Natural killer cell treated with Interleukin-12 subunit alpha and Interleukin-12 subunit beta and Interleukin-15 and Interleukin-18, amount 100 ng/mL, for 72 hours (primary cell): ENCODE results near the gene MYB. TPM values are rescaled to one million over a fixed set of nuclear protein-coding genes. Genes with fewer than 3 reads are reported as not detected.
"Not testable (repeated sequence)": the region's sequence is repeated elsewhere in the genome, so short reads cannot be mapped to it uniquely, and the experiment has no call there.

Source experiments
- ATAC-seq, 2 donors: fragments of 150-1000 bp; cut with Tn5 transposase in 1 of 2; sonication (Bioruptor Pico), chemical (Tn5 transposase) in 1 of 2; 2 replicates each; pipeline ENCODE4 v1.10.0; 2021
- DNase-seq: peaks from one replicate; pipeline ENCODE4 v3.0.0; 2022; ENCODE audit warnings: low spot score
- H3K27ac Mint-ChIP-seq, 2 donors: 1 replicate in 1 of 2; 2 replicates in 1 of 2; pipeline ENCODE4 v1.8.0; 2022; ENCODE audit warnings: mixed read lengths in 2 of 2, mild to moderate bottlenecking in 1 of 2, moderate library complexity in 1 of 2
- H3K27me3 Mint-ChIP-seq, 2 donors: 1 replicate in 1 of 2; 2 replicates in 1 of 2; pipeline ENCODE4 v1.8.0; 2022; ENCODE audit warnings: mixed read lengths in 2 of 2
- H3K36me3 Mint-ChIP-seq: one replicate; pipeline ENCODE4 v1.8.0; 2022; ENCODE audit warnings: mixed read lengths
- H3K4me1 Mint-ChIP-seq, 2 donors: 1 replicate in 1 of 2; 2 replicates in 1 of 2; pipeline ENCODE4 v1.8.0; 2022; ENCODE audit warnings: low read depth in 2 of 2, mixed read lengths in 2 of 2, mild to moderate bottlenecking in 1 of 2
- H3K4me3 Mint-ChIP-seq: one replicate; pipeline ENCODE4 v1.8.0; 2022; ENCODE audit warnings: mixed read lengths
- H3K9me3 Mint-ChIP-seq: 2 replicates; pipeline ENCODE4 v1.8.0; 2022; ENCODE audit warnings: mixed read lengths
- total RNA-seq, 2 donors: library from RNA; stranded (reverse); gene quantifications; one replicate each; pipeline ENCODE4 v1.2.3, GENCODE V29; 2022

MYB gene
- total RNA-seq: 100 to 1,000 TPM in 1 of 2 donors, 10 to 100 TPM in 1; 66.1 to 145 TPM

GRCh38 chr6:135180542-135181332 lies at the start of gene MYB:
TSS of gene MYB (plus strand) at chr6:135181308. CDS start at chr6:135181514, 206 bp downstream.
- Mint-ChIP-seq H3K9me3 (no peaks in the 10 kb centered on the region), H3K4me1 (peaks cover 31 to 41% of the 10 kb centered on the region in 2 donors)

GRCh38 chr6:135132776-135133175 lies 48.3 kb upstream of the MYB start:
- Mint-ChIP-seq H3K9me3 (no peaks in the 10 kb centered on the region), H3K36me3 (no peaks in the 10 kb centered on the region), H3K4me1 (peaks cover 59 to 69% of the 10 kb centered on the region in 2 donors), H3K4me3 (no peak overlapping the region), H3K27ac (peak overlapping the region; percentile 9 to 83), H3K27me3 (no peaks in the 10 kb centered on the region)
- ATAC-seq (no peak), DNase-seq (no peak)

More at GRCh38 chr6:135180542-135181332, at the start of gene MYB:
- DNase-seq (peak; percentile 85), ATAC-seq (peak; percentile 72 to 81)
- H3K36me3 Mint-ChIP-seq: peaks cover 13% of the 10 kb centered on the region
- H3K27me3 Mint-ChIP-seq: peaks cover 0 to 3% of the 10 kb centered on the region in 2 donors
- peak within 1 kb of the TSS; percentile 94 for H3K4me3 Mint-ChIP-seq
- H3K27ac Mint-ChIP-seq: peak within 1 kb of the TSS; percentile 91 to 98

GRCh38 chr6:135135835-135136234 lies 45.3 kb upstream of the MYB start:
- Mint-ChIP-seq H3K36me3 (no peaks in the 10 kb centered on the region), H3K27ac (peak overlapping the region; percentile 85 to 94), H3K27me3 (no peaks in the 10 kb centered on the region), H3K4me3 (peak overlapping the region; percentile 65), H3K9me3 (no peaks in the 10 kb centered on the region), H3K4me1 (peaks cover 36 to 50% of the 10 kb centered on the region in 2 donors)
- ATAC-seq (peak; percentile 57 to 66), DNase-seq (no peak)

GRCh38 chr6:135137826-135138225 lies 43.3 kb upstream of the MYB start:
- Mint-ChIP-seq H3K36me3 (no peaks in the 10 kb centered on the region), H3K9me3 (no peaks in the 10 kb centered on the region), H3K27me3 (peaks cover 0 to 3% of the 10 kb centered on the region in 2 donors), H3K27ac (peak overlapping the region in 1 of 2 donors; percentile 66), H3K4me3 (peak overlapping the region; percentile 33), H3K4me1 (peaks cover 32 to 49% of the 10 kb centered on the region in 2 donors)
- ATAC-seq (no peak), DNase-seq (no peak)

GRCh38 chr6:135141182-135141581 lies 39.9 kb upstream of the MYB start:
- no peak overlapping the region for H3K4me3 Mint-ChIP-seq
- DNase-seq (no peak), ATAC-seq (no peak)
- peaks cover 0 to 3% of the 10 kb centered on the region in 2 donors for H3K27me3 Mint-ChIP-seq
- peak overlapping the region in 1 of 2 donors; percentile 59 for H3K27ac Mint-ChIP-seq
- H3K9me3 Mint-ChIP-seq: no peaks in the 10 kb centered on the region
- no peaks in the 10 kb centered on the region for H3K36me3 Mint-ChIP-seq
- H3K4me1 Mint-ChIP-seq: peaks cover 38 to 55% of the 10 kb centered on the region in 2 donors

- Mint-ChIP-seq H3K27ac (peak overlapping the region in 1 of 2 donors; percentile 12), H3K27me3 (peaks cover 0 to 3% of the 10 kb centered on the region in 2 donors), H3K4me1 (peaks cover 41 to 56% of the 10 kb centered on the region in 2 donors)
These were observed 39.4 kb upstream of the MYB start for GRCh38 chr6:135141728-135142127.

GRCh38 chr6:135142232-135142631 lies 38.9 kb upstream of the MYB start:
- H3K4me3 Mint-ChIP-seq, H3K9me3 Mint-ChIP-seq, H3K27me3 Mint-ChIP-seq, ATAC-seq, DNase-seq, H3K36me3 Mint-ChIP-seq: not testable (repeated sequence)
- H3K27ac Mint-ChIP-seq: peak overlapping the region in 1 of 2 donors; percentile 12
- peaks cover 39 to 52% of the 10 kb centered on the region in 2 donors for H3K4me1 Mint-ChIP-seq

More at GRCh38 chr6:135141728-135142127, 39.4 kb upstream of the MYB start:
- Mint-ChIP-seq H3K36me3 (no peaks in the 10 kb centered on the region), H3K4me3 (no peak overlapping the region), H3K9me3 (no peaks in the 10 kb centered on the region)
- no peak for ATAC-seq
- DNase-seq: no peak

GRCh38 chr6:135144673-135145062 lies 36.4 kb upstream of the MYB start:
- H3K27me3 Mint-ChIP-seq: peaks cover 0 to 3% of the 10 kb centered on the region in 2 donors

GRCh38 chr6:135145063-135145800 lies 35.9 kb upstream of the MYB start:
- H3K27me3 Mint-ChIP-seq: peaks cover 0 to 3% of the 10 kb centered on the region in 2 donors
- H3K4me1 Mint-ChIP-seq: peaks cover 47 to 62% of the 10 kb centered on the region in 2 donors
- H3K36me3 Mint-ChIP-seq: no peaks in the 10 kb centered on the region
- H3K9me3 Mint-ChIP-seq: peaks cover 6% of the 10 kb centered on the region
- DNase-seq: no peak
- ATAC-seq: peak; percentile 45 to 82
- H3K4me3 Mint-ChIP-seq: peak overlapping the region; percentile 68
- H3K27ac Mint-ChIP-seq: peak overlapping the region; percentile 87 to 98

More at GRCh38 chr6:135144673-135145062, 36.4 kb upstream of the MYB start:
- DNase-seq: no peak
- peak overlapping the region; percentile 68 for H3K4me3 Mint-ChIP-seq
- peaks cover 47 to 62% of the 10 kb centered on the region in 2 donors for H3K4me1 Mint-ChIP-seq
- peaks cover 6% of the 10 kb centered on the region for H3K9me3 Mint-ChIP-seq
- no peak for ATAC-seq
- H3K36me3 Mint-ChIP-seq: no peaks in the 10 kb centered on the region
- H3K27ac Mint-ChIP-seq: peak overlapping the region; percentile 87 to 98

- Mint-ChIP-seq H3K4me3 (peak overlapping the region; percentile 68), H3K9me3 (peaks cover 6% of the 10 kb centered on the region), H3K36me3 (peaks cover 5% of the 10 kb centered on the region), H3K4me1 (peaks cover 53 to 54% of the 10 kb centered on the region in 2 donors), H3K27me3 (peaks cover 0 to 3% of the 10 kb centered on the region in 2 donors), H3K27ac (peak overlapping the region; percentile 87 to 98)
- DNase-seq (no peak), ATAC-seq (peak in 1 of 2 donors; percentile 51)
These were observed 34.8 kb upstream of the MYB start for GRCh38 chr6:135146162-135146934.

GRCh38 chr6:135147637-135148592 lies 33.2 kb upstream of the MYB start:
- peaks cover 6% of the 10 kb centered on the region for H3K9me3 Mint-ChIP-seq
- peak overlapping the region; percentile 89 to 93 for H3K27ac Mint-ChIP-seq
- H3K36me3 Mint-ChIP-seq: peaks cover 12% of the 10 kb centered on the region
- no peaks in the 10 kb centered on the region for H3K27me3 Mint-ChIP-seq
- DNase-seq: no peak
- H3K4me1 Mint-ChIP-seq: peaks cover 48 to 52% of the 10 kb centered on the region in 2 donors
- peak overlapping the region; percentile 76 for H3K4me3 Mint-ChIP-seq
- ATAC-seq: peak; percentile 80 to 81

- no peak for DNase-seq
- H3K27ac Mint-ChIP-seq: peak overlapping the region; percentile 76 to 89
- peaks cover 50 to 53% of the 10 kb centered on the region in 2 donors for H3K4me1 Mint-ChIP-seq
- H3K9me3 Mint-ChIP-seq: peaks cover 6% of the 10 kb centered on the region
- ATAC-seq: no peak
- peaks cover 19% of the 10 kb centered on the region for H3K36me3 Mint-ChIP-seq
- H3K4me3 Mint-ChIP-seq: peak overlapping the region; percentile 33
- H3K27me3 Mint-ChIP-seq: no peaks in the 10 kb centered on the region
These were observed 32.2 kb upstream of the MYB start for GRCh38 chr6:135148889-135149288.
